GM19452 (cell line): ENCODE data around the gene TAF9.
"Not testable (repeated sequence)": the region's sequence is repeated elsewhere in the genome, so short reads cannot be mapped to it uniquely, and the experiment has no call there.

Experiments used
- ATAC-seq: cut with Tn5 transposase; IDR thresholded peaks from one replicate; pipeline ENCODE4 v1.9.1; 2021; ENCODE audit not compliant: unreplicated experiment

TAF9 gene, protein sequence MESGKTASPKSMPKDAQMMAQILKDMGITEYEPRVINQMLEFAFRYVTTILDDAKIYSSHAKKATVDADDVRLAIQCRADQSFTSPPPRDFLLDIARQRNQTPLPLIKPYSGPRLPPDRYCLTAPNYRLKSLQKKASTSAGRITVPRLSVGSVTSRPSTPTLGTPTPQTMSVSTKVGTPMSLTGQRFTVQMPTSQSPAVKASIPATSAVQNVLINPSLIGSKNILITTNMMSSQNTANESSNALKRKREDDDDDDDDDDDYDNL

DNA sequence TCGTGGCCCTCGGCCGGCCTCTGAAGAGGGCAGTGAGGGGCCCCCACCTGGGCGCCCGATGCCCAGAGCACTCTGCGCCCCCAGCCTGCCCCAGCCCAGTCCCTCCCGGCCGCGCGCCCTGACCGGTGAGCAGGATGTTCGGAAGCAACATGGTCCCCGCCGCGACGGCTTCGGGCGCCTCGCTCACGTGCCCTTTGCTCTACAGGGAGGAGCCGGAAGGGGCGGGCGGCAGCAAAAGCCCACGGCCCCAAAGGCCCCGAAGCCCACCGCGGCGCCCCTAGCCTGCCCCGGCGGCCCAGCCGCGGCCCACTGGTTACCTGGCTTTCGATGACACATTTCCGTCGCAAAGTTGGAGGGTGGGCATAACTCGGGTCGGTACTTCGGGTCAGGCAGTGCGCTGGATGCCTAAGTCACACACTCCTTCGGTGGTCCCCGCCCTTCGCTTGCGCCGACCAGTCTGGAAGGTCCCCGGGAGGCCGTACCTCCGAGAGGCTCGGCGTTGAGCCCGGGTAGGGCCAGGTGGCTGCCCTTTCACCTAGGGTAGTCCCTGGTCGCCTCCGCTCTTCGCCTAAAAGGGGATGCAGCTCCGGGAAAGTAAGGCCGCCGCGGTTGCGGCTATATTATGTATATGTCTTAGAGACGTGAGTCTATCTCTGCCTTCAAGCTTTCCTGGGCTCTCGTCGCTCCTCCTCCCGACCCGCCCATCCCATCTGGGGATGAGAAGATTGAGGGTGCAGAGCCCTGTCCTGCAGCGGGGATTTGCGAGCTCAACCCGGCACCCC, at the start of gene TAF9, which contains the start of the genes AK6 and RAD17:
TAF9 (minus strand) TSS at position 181 of the 782 bp plus-strand sequence. CDS start 3,783 bp downstream, outside the sequence.
AK6 (minus strand) TSS at position 181 of the 782 bp plus-strand sequence; CDS start at position 151, 30 bp downstream.
RAD17 (plus strand) TSS at position 479 of the 782 bp plus-strand sequence. CDS start 2,391 bp downstream, outside the sequence.
- ATAC-seq, result peak; percentile 94

DNA sequence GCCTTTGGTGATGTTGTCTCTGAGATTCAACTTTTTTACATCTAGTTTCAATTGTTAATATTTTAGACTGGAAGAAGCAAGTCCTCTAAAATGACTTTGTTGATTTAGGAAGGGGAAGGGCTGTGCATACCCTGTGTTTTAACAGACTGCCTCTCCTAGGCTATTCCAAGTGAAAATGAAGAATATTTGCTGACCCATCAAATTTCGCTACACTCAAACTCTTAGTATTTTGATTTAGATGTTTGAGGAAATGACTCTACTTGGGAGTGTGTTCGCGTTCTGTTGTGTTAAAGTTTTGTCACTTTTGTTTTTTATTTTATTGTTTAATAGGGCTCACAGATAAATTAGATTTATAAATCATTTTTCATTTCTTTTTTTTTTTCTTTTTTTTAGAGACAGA, 49.2 kb upstream of the TAF9 start:
- no peak for ATAC-seq

DNA sequence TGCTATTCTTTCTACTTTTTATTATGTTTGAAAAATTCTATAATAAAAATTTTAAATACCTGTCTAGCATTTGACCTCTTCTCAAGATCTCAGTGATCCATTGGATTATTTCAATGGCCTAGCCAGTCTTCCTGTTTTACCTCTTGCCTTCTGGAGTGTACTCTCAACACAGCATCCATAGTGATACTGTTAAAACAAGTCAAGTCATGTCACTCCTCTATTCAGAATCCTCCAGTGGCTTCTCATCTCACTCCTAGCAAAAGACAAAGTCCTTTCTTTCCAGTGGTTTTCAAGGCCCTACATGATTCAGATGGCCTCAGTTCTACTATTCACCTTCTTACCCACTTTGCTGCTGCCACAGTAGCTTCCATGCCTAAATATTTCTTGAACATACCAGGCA, 47.4 kb upstream of the TAF9 start:
- no peak for ATAC-seq

DNA sequence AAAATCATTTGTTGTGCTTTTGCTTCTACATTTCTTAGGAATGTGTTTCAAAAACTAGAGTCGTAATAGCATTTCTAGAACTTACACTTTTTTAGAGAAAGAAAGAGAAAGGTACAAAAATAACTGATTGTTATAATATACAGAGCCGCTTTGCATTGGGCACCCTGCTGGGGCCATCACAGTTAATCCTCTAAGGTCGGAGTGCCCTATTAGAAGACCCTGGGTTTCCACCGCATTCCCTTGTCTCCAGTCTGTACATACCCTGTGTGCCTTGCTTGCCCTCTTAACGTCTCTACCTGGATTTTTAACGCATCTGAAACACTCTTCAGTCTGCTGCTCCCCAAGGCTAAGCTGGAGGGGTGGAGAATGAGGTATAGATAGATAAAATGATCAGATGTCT, 46.9 kb upstream of the TAF9 start:
- ATAC-seq, result no peak

DNA sequence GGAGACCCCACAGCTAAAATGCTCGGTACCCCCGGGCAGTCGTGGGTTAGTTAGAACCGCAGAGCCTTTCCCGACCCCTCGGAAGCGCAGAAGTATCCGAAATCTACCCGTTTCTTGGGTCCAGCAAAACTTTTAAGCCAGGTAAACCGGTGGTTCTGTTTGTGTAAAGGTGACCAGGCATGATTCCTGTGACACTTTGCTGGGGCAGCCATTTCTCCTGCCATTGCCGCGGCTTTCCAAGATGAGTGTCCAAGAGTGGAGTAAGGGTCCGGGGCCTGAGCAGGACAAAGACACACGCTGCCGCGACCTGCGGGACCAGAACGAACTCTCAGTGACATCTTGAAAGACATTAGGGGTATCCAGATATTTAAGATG, 46.3 kb upstream of the TAF9 start:
- ATAC-seq, result no peak

DNA sequence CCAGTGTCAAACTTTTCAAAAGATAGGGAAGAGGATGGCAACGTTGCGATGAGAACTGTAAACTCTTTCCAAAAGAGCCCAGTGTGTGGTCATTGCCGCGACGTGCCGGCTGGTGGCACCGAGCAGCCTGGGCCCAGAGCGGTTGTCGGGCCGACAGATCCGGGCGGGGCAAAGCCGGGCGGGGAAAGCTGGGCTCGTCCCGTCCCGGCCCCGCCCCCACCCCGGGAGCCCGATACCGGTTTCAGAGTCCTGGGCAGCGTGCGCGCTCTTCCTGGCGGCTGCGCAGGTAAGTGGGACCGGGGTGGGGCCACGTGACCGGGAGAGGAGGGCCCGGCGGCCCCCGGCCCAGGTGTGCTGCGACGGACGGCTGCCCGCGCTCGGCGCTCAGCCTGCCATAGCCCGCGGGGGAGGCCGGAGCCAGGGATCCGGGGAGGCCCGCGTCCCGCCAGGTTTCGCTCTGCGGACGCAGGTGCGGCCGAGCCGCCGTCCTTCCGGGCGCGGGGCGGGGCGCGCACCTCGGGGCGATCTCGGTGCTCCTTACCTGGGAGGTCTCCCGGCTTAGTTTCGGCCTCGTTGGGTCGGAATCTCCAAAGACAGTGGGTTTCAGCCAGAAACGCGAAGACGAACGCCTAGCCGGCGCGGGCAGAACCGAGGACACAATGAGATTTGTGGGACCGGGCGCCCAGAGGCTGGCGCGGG, 45.7 kb upstream of the TAF9 start, which contains the start of gene MARVELD2:
MARVELD2 (plus strand) TSS at position 232 of the 699 bp plus-strand sequence. CDS start 4,270 bp downstream, outside the sequence.
- ATAC-seq, result peak; percentile 74

DNA sequence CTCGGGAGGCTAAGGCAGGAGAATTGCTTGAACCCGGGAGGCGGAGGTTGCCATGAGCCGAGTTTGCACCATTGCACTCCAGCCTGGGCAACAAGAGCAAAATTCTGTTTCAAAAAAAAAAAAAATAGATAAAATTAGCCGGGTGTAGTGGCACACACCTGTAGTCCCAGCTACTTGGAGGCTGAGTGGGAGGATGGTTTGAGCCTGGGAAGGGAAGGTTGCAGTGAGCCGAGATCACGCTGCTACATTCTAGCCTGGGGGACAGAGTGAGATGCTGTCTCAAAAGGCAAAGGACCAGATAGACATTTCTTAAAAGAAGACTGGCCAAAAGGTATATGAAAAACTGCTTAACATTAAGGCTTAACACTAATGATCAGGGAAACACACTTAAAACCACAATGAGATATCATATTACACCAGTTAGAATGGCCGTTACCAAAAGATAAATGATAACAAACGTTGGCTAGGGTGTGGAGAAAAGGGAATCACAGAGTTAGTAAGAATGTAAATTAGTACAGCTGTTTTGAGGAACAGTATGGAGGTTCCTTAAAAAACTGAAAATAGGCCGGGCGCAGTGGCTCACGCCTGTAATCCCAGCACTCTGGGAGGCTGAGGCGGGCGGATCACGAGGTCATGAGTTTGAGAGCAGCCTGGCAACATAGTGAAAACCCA, 35.5 kb upstream of the TAF9 start:
- ATAC-seq, result no peak

DNA sequence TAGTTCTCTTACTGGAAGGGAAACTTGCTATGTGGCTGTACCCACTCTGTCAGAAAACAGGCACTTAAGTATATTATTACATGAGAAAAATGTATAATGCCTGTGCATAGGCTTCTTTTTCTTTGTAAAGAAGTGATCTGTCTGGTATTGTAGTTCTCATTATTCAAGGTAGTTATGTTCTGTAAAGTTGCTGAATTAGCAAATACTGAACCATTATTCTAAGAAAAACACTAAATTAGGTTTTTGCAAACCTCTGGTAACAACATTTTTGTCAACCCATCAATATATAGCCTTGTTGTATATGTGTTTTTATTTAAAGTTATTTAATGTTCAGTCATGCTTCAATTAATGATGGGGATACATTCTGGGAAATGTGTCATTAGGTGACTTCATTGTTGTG, 9.1 kb upstream of the TAF9 start:
- no peak for ATAC-seq

DNA sequence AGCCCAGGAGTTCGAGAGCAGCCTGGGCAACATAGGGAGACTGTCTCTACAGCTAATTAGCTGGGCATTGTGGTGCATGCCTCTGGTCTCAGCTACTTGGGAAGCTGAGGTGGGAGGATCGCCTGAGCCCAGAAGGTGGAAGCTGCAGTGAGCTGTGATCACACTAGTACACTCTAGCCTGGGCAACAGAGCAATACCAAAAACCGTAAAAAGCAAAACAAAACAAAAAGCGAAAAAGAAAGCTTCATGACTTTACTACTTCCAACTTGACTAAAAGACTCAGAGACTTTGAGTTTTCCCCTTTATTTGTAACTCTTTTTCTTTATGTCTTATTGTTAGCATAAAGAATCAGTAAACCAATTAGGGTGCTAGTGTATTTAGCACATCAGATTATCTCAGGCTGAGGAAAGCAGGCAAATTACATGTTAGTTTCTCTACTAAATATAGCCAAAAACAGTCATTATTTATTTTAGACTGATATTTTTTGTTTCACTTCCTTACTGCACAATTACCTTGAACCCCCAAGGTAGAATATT, 5.7 kb upstream of the TAF9 start:
- peak; percentile 71 for ATAC-seq

DNA sequence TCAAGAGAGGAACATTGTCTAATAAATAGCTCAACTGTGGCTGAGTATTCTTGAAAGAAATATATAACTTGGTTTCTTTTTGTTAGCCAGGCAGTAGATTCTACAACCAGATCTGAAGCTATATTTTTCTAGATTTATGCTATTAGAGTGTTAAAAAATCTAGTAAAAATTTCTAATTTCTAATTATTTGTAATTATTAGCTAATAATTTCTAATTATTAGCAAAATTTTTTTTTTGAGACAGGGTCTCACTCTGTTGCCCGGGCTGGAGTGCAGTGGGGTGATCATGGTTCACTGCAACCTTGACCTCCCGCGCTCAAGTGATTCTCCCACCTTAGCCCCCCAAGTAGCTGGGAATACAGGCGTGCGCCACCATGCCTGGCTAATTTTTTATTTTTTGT, 3.1 kb upstream of the TAF9 start:
- ATAC-seq, result no peak

DNA sequence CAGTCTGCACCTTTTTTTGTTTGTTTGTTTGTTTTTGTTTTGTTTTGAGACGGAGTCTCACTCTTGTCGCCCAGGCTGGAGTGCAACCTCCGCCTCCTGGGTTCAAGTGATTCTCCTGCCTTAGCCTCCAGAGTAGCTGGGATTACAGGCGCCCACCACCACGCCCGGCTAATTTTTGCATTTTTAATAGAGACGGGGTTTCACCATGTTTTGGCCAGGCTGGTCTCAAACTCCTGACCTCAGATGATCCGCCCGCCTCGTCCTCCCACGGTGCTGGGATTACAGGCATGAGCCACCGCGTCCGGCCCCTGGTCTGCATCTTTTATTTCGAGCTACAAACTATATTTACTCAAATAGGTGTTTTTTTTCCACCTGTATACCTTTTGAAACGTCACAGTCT, 1.0 kb upstream of the TAF9 start:
- ATAC-seq, result not testable (repeated sequence)

DNA sequence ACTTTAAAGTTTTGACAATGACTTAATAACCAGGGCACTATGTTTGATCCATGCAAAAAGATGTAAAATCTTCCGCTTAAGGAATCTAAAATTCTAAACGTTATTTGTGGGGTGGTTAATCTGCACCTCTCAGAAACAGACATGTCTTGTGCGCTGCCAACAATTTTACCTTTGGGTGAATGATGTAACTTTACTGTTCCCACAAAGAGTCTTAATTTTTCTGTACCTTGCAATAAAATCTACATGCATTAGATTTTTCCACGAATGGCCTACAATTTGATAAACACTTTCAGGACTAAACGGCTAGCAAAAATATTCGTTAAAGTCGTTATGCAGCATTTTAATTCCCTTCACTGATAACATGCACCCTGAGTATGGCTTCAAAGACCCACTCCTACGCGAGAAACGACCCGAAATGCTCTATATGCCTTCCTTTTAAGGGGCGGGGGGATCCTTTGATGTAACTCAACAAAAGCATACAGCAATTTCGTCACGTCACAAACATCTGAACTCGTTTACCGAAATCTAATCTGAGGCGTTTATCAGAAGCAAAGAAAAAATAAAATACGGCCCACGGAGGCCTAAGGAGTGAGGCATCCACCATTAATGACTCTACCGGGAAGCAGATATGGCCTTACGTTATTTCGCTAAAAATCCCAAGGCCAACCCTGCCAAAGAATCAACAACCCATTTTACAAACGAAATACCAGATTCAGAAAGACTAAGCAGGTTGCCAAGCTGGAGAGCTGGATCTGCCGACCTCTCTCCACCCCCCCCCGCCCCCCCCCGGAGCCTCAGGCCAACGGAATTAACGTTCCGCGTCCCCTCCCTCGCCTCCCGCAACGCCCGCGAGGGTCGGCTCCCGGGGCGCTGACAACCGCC, 621 bp downstream of the TAF9 start:
- peak; percentile 23 for ATAC-seq

DNA sequence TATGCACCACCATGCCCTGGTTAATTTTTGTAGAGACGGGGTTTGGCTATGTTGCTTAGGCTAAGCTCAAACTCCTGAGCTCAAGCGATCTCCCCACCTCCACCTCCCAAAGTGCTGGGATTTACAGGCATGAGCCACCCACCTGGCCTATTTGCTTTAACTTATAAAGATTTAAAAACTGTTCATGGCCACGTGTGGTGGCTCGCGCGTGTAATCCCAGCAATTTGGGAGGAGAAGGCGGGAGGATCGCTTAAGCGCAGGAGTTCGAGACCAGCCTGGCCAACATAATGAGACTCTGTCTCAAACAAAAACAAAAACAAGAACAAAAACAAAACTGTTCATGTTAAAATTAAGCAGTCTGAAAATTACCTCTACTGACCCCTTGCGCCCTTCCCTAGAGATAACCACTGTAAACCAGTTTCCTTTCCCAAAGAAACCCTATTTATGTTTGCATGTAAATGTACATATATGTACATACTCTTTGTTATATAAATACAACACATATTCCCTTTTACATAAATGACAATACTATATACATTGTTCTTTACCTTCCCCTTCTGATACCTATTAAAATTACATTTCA, 1.5 kb downstream of the TAF9 start:
- ATAC-seq, result no peak

DNA sequence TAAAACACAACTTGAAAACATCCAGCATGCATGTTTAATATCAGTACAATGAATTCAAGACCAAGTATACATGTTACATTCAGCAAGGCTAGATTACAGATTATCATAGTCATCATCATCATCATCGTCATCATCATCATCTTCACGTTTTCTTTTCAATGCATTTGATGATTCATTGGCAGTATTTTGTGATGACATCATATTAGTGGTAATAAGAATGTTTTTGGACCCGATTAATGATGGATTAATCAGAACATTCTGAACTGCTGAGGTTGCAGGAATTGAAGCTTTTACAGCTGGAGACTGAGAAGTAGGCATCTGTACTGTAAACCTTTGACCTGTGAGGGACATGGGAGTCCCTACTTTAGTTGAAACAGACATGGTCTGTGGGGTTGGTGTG, 4.5 kb downstream of the TAF9 start:
- ATAC-seq, result no peak

DNA sequence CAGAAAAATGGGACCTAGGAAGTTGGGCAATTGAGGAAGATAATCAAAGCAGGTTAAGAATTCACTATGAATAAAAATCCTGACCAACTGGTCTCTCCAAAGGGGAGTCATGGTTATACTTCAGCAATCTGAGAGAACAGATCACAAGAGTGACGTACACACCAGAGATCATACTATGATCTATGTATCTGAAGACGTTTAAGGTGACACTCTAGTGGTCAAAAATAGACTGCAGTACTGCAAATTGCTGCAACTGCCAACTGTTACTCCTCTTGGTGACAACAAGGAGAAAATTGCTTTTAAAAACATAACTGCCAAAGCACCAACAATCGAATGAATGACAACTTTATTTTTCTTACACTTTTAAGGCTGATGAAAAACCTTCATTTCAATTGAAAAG, 4.9 kb downstream of the TAF9 start:
- no peak for ATAC-seq

DNA sequence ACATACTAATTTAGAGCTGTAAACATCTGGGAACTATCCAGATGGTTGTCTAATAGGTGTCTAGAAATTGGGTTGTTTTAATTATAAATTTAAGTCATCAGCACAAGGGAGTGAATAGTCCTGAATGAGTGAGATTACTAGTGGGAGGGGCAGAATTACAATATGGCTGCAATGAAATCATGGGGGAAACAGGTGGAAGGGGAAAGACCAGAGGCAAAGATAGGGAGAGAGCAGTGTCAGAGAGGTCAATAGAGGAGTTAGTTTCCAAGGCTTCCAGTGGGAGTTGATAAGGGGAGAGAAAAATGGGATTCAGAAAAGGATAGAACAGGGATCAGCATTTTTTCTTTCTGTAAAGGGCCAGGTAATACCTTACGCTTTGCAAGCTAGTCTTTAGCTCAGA, 8.9 kb downstream of the TAF9 start:
- no peak for ATAC-seq

DNA sequence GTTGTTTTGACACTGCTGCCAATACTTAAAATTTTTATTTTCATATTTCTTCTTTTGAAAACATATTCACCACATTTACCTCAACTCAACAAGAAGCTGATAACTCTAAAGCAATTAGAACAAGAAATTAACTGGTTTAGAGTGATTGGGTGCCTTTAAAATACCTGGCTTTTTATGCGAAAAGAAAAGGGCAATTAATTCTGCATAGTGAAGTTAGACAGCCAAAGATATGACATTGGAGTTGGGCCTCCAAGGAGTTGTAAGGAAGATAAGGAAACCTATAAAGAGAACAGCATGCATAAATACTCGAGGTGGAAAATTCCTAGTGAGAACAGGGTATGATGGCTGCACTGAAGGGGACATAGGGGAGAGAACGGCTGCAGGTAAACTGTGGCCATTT, 9.6 kb downstream of the TAF9 start:
- ATAC-seq, result no peak

DNA sequence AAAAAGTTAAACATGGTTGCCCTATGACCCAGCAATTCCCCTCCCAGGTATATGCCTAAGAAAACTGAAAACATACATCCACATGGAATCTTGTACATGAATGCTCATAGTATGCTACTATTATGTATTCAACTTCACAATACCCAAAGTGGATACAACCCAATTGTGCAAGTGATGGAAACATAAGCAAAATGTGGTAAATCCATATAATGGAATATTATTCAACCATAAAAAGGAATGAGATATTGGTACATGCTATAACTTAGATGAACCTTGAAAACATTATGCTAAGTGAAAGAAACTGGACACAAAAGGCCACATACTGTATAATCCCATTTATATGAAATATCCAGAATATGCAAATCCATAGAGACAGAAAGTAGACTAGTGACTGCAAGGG, 18.7 kb downstream of the TAF9 start:
- no peak for ATAC-seq

DNA sequence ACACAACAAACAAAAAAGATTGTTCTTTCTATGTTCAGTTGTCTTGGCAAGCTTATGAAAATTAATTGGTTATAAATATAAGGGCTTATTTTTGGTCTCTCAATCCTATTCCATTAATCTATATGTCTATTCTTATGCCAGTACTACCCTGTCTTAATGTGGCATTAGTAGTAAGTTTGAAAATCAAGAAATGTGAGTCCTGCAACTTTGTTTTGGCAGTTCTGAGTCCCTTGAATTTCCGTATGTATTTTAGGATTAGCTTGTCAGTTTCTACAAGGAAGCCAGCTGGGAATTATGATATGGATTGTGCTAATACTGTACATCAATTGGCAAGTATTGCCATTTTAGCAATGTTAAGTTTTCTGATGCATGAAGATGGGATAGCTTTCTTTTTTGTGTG, 26.2 kb downstream of the TAF9 start:
- ATAC-seq, result no peak
